Activated CD8-positive, alpha-beta T cell treated with anti-CD3 and anti-CD28 coated beads for 36 hours (primary cell): Measurements from ENCODE around the gene RAD51B. TPM values are rescaled to one million over a fixed set of nuclear protein-coding genes. Genes with fewer than 3 reads are reported as not detected.

Source experiments
- ATAC-seq: fragments of 200-7000 bp; cut with Tn5 transposase; one replicate; pipeline ENCODE4 v1.10.0; 2021; ENCODE audit warnings: mild to moderate bottlenecking, moderate library complexity
- CTCF ChIA-PET: fragments of 350-600 bp; sonication (Branson Sonifier 250); formaldehyde crosslinking; loops from one replicate; lab custom pipeline; 2021; ENCODE audit warnings: antibody characterized with exemption; lab: Charles Lee
- POLR2A ChIA-PET: fragments of 350-600 bp; sonication (Branson Sonifier 250); formaldehyde crosslinking; loops from one replicate; lab custom pipeline; 2021; ENCODE audit warnings: antibody characterized with exemption; lab: Charles Lee
- DNase-seq: peaks from one replicate; pipeline ENCODE4 v3.0.0-alpha.2; 2020
- H3K27ac Mint-ChIP-seq: one replicate; pipeline ENCODE4 v1.8.0; 2021; ENCODE audit warnings: mild to moderate bottlenecking, mixed read lengths
- H3K27me3 Mint-ChIP-seq: one replicate; pipeline ENCODE4 v1.8.0; 2021; ENCODE audit warnings: mixed read lengths
- H3K36me3 Mint-ChIP-seq: one replicate; pipeline ENCODE4 v1.8.0; 2021; ENCODE audit warnings: low read depth, mixed read lengths
- H3K4me1 Mint-ChIP-seq: one replicate; pipeline ENCODE4 v1.8.0; 2021; ENCODE audit warnings: low read depth, mixed read lengths
- H3K4me3 Mint-ChIP-seq: one replicate; pipeline ENCODE4 v1.8.0; 2021; ENCODE audit warnings: mild to moderate bottlenecking, moderate library complexity, mixed read lengths
- H3K9me3 Mint-ChIP-seq: one replicate; pipeline ENCODE4 v1.8.0; 2021; ENCODE audit warnings: mixed read lengths
- CTCF ChIP-seq: fragments of 200-600 bp; IDR thresholded peaks from one replicate; pipeline ENCODE4 v1.8.0; 2022; ENCODE audit warnings: antibody characterized with exemption, mild to moderate bottlenecking
- intact Hi-C: fragments of 100-400 bp; cut with micrococcal nuclease; formaldehyde crosslinking; loops from one replicate; pipeline ENCODE4 v1.10.0; 2022
- total RNA-seq, 2 experiments: library from RNA; stranded (reverse); gene quantifications; one replicate each; pipeline ENCODE4 v1.2.3, GENCODE V29; 2021

Gene RAD51B
- total RNA-seq, 2 experiments from 2014 or later: 38.2 to 40.6 TPM

GRCh38 chr14:68499451-68499850, 679.9 kb downstream of the RAD51B start:
- CTCF ChIA-PET: no interaction called here
- Mint-ChIP-seq H3K4me3 (no peak overlapping the region), H3K27me3 (no peaks in the 10 kb centered on the region), H3K36me3 (no peaks in the 10 kb centered on the region), H3K4me1 (peaks cover 29% of the 10 kb centered on the region), H3K9me3 (no peaks in the 10 kb centered on the region), H3K27ac (no peak overlapping the region)
- DNase-seq: no peak
- no peak for ATAC-seq
- POLR2A ChIA-PET: no interaction called here
- intact Hi-C loops: no loop called here
- TF ChIP-seq CTCF: no peak

- no peaks in the 10 kb centered on the region for H3K27me3 Mint-ChIP-seq
- DNase-seq: no peak
- no peak overlapping the region for H3K4me3 Mint-ChIP-seq
- intact Hi-C loops: no loop called here
- ChIA-PET CTCF (no interaction called here), POLR2A (no interaction called here)
- no peak for ATAC-seq
- TF ChIP-seq CTCF: no peak
- no peak overlapping the region for H3K27ac Mint-ChIP-seq
- H3K4me1 Mint-ChIP-seq: peaks cover 25% of the 10 kb centered on the region
- H3K36me3 Mint-ChIP-seq: no peaks in the 10 kb centered on the region
- no peaks in the 10 kb centered on the region for H3K9me3 Mint-ChIP-seq
Measured at GRCh38 chr14:68501171-68501570, 681.6 kb downstream of the RAD51B start.

- no peak overlapping the region for H3K27ac Mint-ChIP-seq
- ATAC-seq (no peak), DNase-seq (no peak)
- H3K9me3 Mint-ChIP-seq: no peaks in the 10 kb centered on the region
- no peak for TF ChIP-seq CTCF
- ChIA-PET CTCF (no interaction called here), POLR2A (no interaction called here)
- H3K4me3 Mint-ChIP-seq: no peak overlapping the region
- no peaks in the 10 kb centered on the region for H3K27me3 Mint-ChIP-seq
- peaks cover 26% of the 10 kb centered on the region for H3K4me1 Mint-ChIP-seq
- H3K36me3 Mint-ChIP-seq: no peaks in the 10 kb centered on the region
- intact Hi-C loops: no loop called here
Measured at GRCh38 chr14:68501614-68502052, 682.1 kb downstream of the RAD51B start.

- CTCF ChIA-PET: no interaction called here
- H3K4me1 Mint-ChIP-seq: peaks cover 32% of the 10 kb centered on the region
- H3K27me3 Mint-ChIP-seq: no peaks in the 10 kb centered on the region
- H3K36me3 Mint-ChIP-seq: no peaks in the 10 kb centered on the region
- intact Hi-C loops: no loop called here
- DNase-seq: no peak
- H3K4me3 Mint-ChIP-seq: no peak overlapping the region
- H3K9me3 Mint-ChIP-seq: no peaks in the 10 kb centered on the region
- TF ChIP-seq CTCF: no peak
- ATAC-seq: no peak
- POLR2A ChIA-PET: no interaction called here
- no peak overlapping the region for H3K27ac Mint-ChIP-seq
Measured at GRCh38 chr14:68502230-68502629, 682.7 kb downstream of the RAD51B start.

GRCh38 chr14:68503186-68503825, 683.7 kb downstream of the RAD51B start:
- ATAC-seq (no peak), DNase-seq (no peak)
- Mint-ChIP-seq H3K4me3 (no peak overlapping the region), H3K9me3 (no peaks in the 10 kb centered on the region), H3K4me1 (peaks cover 43% of the 10 kb centered on the region), H3K27ac (no peak overlapping the region), H3K36me3 (no peaks in the 10 kb centered on the region), H3K27me3 (no peaks in the 10 kb centered on the region)
- intact Hi-C loops: no loop called here
- CTCF ChIA-PET: no interaction called here
- no peak for TF ChIP-seq CTCF
- POLR2A ChIA-PET: no interaction called here
